GM12878 (cell line): ENCODE measurements around the gene SLC11A2. TPM values are rescaled to one million over a fixed set of nuclear protein-coding genes. Genes with fewer than 3 reads are reported as not detected.

Experiments used
- ATAC-seq: fragments of 200-7000 bp; cut with Tn5 transposase; 3 replicates; pipeline ENCODE4 v1.9.1; 2020; ENCODE audit warnings: mild to moderate bottlenecking, moderate library complexity
- BruUV-seq: library from RNA; stranded (reverse); fragments of 400-500 nt; replicated peaks from 2 replicates; lab custom pipeline; 2021; lab: Mats Ljungman, UMichigan
- CTCF ChIA-PET: fragments of 300-600 bp; sonication (Branson Sonifier 250); formaldehyde crosslinking; extraction: SDS; loops from one replicate; lab custom pipeline; 2021; ENCODE audit warnings: inconsistent platforms; lab: Yijun Ruan, JAX
- POLR2A ChIA-PET: fragments of 350-600 bp; formaldehyde crosslinking; extraction: SDS; loops from one replicate; lab custom pipeline; 2021; ENCODE audit warnings: inconsistent platforms; lab: Charles Lee
- RAD21 ChIA-PET: fragments of 300-600 bp; sonication (Branson Sonifier 250); formaldehyde crosslinking; loops from one replicate; lab custom pipeline; 2023; ENCODE audit warnings: antibody characterized with exemption; ENCODE audit not compliant: unreplicated experiment; lab: Charles Lee
- SMC1A ChIA-PET: fragments of 300-600 bp; sonication (Branson Sonifier 250); formaldehyde crosslinking; loops from one replicate; lab custom pipeline; 2023; ENCODE audit not compliant: unreplicated experiment, uncharacterized antibody; lab: Charles Lee
- DNase-seq: peaks from one replicate; pipeline ENCODE4 v3.0.0-alpha.2; 2011; ENCODE audit warnings: low read depth, low spot score
- FAIRE-seq: peaks from 3 replicates; lab custom pipeline; 2011; peaks lifted over from hg19 to GRCh38; lab: Jason Lieb, UNC
- H2AFZ ChIP-seq: 2 replicates; pipeline ENCODE4 v1.6.0; 2011; ENCODE audit warnings: low read depth, low read length, control low read depth; ENCODE audit not compliant: control insufficient read depth
- H3K27ac ChIP-seq: 2 replicates; pipeline ENCODE4 v1.5.1; 2011; ENCODE audit warnings: control low read depth; ENCODE audit not compliant: control insufficient read depth, insufficient read depth
- H3K27me3 ChIP-seq, 2 experiments: replicated peaks in 1 of 2; 2 replicates each; pipeline versions ENCODE4 v1.6.0 to v1.6.1; 2011; ENCODE audit warnings: low read length in 1 of 2; ENCODE audit not compliant: control insufficient read depth in 2 of 2, insufficient read depth in 2 of 2
- H3K36me3 ChIP-seq, 2 experiments: 2 replicates each; pipeline ENCODE4 v1.5.1; 2011; ENCODE audit warnings: low read length in 1 of 2; ENCODE audit not compliant: control insufficient read depth in 2 of 2, insufficient read depth in 2 of 2
- H3K4me1 ChIP-seq: 2 replicates; pipeline ENCODE4 v1.6.1; 2011; ENCODE audit warnings: mild to moderate bottlenecking, low read length, moderate library complexity, mixed read lengths; ENCODE audit not compliant: control insufficient read depth, insufficient read depth
- H3K4me2 ChIP-seq: 2 replicates; pipeline ENCODE4 v1.6.0; 2011; ENCODE audit warnings: control low read depth; ENCODE audit not compliant: control insufficient read depth, insufficient read depth
- H3K4me3 ChIP-seq: fragments of 200-600 bp; sonication (generic); 2 replicates; pipeline ENCODE4 v1.5.1; 2016
- H3K79me2 ChIP-seq: 2 replicates; pipeline ENCODE4 v1.6.0; 2011; ENCODE audit warnings: low read length; ENCODE audit not compliant: control insufficient read depth, insufficient read depth
- H3K9ac ChIP-seq: 2 replicates; pipeline ENCODE4 v1.8.0; 2011; ENCODE audit warnings: low read length, control low read depth, mixed read lengths; ENCODE audit not compliant: control insufficient read depth, insufficient read depth
- H3K9me3 ChIP-seq: replicated peaks from 3 replicates; pipeline ENCODE4 v1.5.1; 2011; ENCODE audit warnings: mild to moderate bottlenecking, low read length; ENCODE audit not compliant: control insufficient read depth, insufficient read depth
- H4K20me1 ChIP-seq: 2 replicates; pipeline ENCODE4 v1.6.0; 2011; ENCODE audit not compliant: control insufficient read depth, insufficient read depth
- CREM ChIP-seq: IDR thresholded peaks from 2 replicates; pipeline ENCODE4 v1.6.1; 2014; ENCODE audit warnings: antibody characterized with exemption, low read depth
- KLF5 ChIP-seq: fragments of 450-650 bp; IDR thresholded peaks from 2 replicates; pipeline ENCODE4 v1.6.1; 2014; ENCODE audit warnings: mild to moderate bottlenecking; ENCODE audit not compliant: partially characterized antibody
- PAX8 ChIP-seq: fragments of 450-650 bp; IDR thresholded peaks from 2 replicates; pipeline ENCODE4 v1.6.1; 2017; ENCODE audit warnings: mild to moderate bottlenecking, moderate library complexity
- RCOR1 ChIP-seq: conservative IDR thresholded peaks from 2 replicates; pipeline ENCODE4 v1.6.1; 2012; ENCODE audit warnings: low read depth, low read length, improper control_type of control experiment
- SMARCA5 ChIP-seq: fragments of 450-650 bp; IDR thresholded peaks from 2 replicates; pipeline ENCODE4 v1.6.1; 2017; ENCODE audit warnings: mild to moderate bottlenecking
- SP1 ChIP-seq: IDR thresholded peaks from one replicate; pipeline ENCODE4 v1.6.1; 2011; ENCODE audit warnings: low read depth, low read length
- WGBS: methylation state at CpG from one replicate; pipeline ENCODE4 v1.1.6; 2016; ENCODE audit warnings: low lambda C conversion rate; ENCODE audit not compliant: insufficient replicate concordance, insufficient coverage; ENCODE audit errors: missing lambda C conversion rate; 5-methylcytosine and 5-hydroxymethylcytosine counted together
- in situ Hi-C: fragments of 300-500 bp; cut with MboI; formaldehyde crosslinking; loops from 9 replicates; pipeline ENCODE4 v1.14.3; 2018; ENCODE audit warnings: mixed read lengths
- intact Hi-C: fragments of 100-400 bp; cut with micrococcal nuclease; formaldehyde crosslinking; loops from one replicate; pipeline ENCODE4 v1.14.2; 2022; ENCODE audit not compliant: unreplicated experiment
- polyA plus RNA-seq, 11 experiments: library from polyadenylated mRNA; depleted of rRNA in 4 of 11; unstranded in 6 of 11; stranded (reverse) in 5 of 11; fragments of >200 nt; fragmentation: Nextera tagmentation in 4 of 11; fragmentation: Illumina TruSeq in 1 of 11; extraction: Ambion mirVana in 4 of 11; extraction: Trizol in 1 of 11; gene quantifications; 1 replicate in 1 of 11; 2 replicates in 10 of 11; pipeline versions ENCODE4 v1.2.1 to v1.2.3, GENCODE V29; 2011 to 2016; ENCODE audit warnings: inconsistent platforms in 2 of 11, missing spikeins in 2 of 11, low read depth in 1 of 11
- total RNA-seq, 4 experiments: library from RNA; depleted of rRNA in 3 of 4; stranded (reverse); fragments of >200 nt in 3 of 4; fragmentation: Illumina TruSeq in 1 of 4; extraction: Trizol in 1 of 4; gene quantifications; 2 replicates each; pipeline versions ENCODE4 v1.2.1 to v1.2.3, GENCODE V29; 2013 to 2021
- TF ChIP-seq, protein P1 (sequence below): fragments of 450-650 bp; IDR thresholded peaks from 2 replicates; pipeline ENCODE4 v1.6.1; 2016; ENCODE audit warnings: mild to moderate bottlenecking, moderate library complexity, borderline replicate concordance
- TF ChIP-seq, protein P2 (sequence below): IDR thresholded peaks from 2 replicates; pipeline ENCODE4 v1.6.1; 2012; ENCODE audit warnings: improper control_type of control experiment, low read depth, low read length; ENCODE audit not compliant: insufficient replicate concordance

SLC11A2 gene
- total and polyA plus RNA-seq, 10 of the 15 experiments (the other 5 are each of a cell fraction or from before 2014, with no cell fraction given) = 6.2 to 29.4 (median 15.6) TPM

DNA sequence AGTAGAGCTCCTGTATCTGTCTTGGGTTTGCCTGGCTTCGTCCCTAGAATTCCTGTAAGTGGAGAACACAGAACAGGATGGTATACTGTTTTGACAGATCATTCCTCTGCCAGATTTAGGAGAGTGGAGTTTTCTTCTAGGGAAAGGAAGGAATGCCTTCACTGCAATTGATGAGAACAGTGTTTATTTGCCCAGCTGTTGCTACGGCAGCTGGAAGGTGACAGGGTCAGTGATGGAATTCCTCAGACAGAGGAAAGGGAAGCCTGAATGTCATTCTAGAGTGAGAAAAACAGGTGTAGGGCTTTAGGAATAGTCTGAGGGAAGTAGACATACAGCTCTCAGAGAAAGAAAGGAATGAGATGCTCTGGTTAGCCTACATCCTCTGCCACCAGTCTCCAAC is 45.5 kb upstream of the SLC11A2 start:
- no peaks in the 10 kb centered on the region for H3K4me1 ChIP-seq
- 91% methylated on average over 2 of the region's 2 CpGs for WGBS
- no peak overlapping the region for H3K4me2 ChIP-seq
- DNase-seq (no peak), ATAC-seq (no peak), FAIRE-seq (no peak)
- SMC1A ChIA-PET = no interaction called here
- no peak overlapping the region for H3K9ac ChIP-seq
- no peak overlapping the region for H3K27ac ChIP-seq
- CTCF ChIA-PET = no interaction called here
- H2AFZ ChIP-seq = no peak overlapping the region
- no TSS peak for BruUV-seq
- H3K9me3 ChIP-seq = no peaks in the 10 kb centered on the region
- no peaks in the 10 kb centered on the region for H3K79me2 ChIP-seq
- in situ Hi-C loops (no loop called here), intact Hi-C loops (no loop called here)
- TF ChIP-seq RCOR1 = no peak
- no peak for TF ChIP-seq CREM
- TF ChIP-seq, protein P1, sequence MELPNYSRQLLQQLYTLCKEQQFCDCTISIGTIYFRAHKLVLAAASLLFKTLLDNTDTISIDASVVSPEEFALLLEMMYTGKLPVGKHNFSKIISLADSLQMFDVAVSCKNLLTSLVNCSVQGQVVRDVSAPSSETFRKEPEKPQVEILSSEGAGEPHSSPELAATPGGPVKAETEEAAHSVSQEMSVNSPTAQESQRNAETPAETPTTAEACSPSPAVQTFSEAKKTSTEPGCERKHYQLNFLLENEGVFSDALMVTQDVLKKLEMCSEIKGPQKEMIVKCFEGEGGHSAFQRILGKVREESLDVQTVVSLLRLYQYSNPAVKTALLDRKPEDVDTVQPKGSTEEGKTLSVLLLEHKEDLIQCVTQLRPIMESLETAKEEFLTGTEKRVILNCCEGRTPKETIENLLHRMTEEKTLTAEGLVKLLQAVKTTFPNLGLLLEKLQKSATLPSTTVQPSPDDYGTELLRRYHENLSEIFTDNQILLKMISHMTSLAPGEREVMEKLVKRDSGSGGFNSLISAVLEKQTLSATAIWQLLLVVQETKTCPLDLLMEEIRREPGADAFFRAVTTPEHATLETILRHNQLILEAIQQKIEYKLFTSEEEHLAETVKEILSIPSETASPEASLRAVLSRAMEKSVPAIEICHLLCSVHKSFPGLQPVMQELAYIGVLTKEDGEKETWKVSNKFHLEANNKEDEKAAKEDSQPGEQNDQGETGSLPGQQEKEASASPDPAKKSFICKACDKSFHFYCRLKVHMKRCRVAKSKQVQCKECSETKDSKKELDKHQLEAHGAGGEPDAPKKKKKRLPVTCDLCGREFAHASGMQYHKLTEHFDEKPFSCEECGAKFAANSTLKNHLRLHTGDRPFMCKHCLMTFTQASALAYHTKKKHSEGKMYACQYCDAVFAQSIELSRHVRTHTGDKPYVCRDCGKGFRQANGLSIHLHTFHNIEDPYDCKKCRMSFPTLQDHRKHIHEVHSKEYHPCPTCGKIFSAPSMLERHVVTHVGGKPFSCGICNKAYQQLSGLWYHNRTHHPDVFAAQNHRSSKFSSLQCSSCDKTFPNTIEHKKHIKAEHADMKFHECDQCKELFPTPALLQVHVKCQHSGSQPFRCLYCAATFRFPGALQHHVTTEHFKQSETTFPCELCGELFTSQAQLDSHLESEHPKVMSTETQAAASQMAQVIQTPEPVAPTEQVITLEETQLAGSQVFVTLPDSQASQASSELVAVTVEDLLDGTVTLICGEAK = no peak
- no peak for TF ChIP-seq PAX8
- TF ChIP-seq SMARCA5 = no peak
- no peak for TF ChIP-seq SP1
- no peak for TF ChIP-seq KLF5
- TF ChIP-seq, protein P2, sequence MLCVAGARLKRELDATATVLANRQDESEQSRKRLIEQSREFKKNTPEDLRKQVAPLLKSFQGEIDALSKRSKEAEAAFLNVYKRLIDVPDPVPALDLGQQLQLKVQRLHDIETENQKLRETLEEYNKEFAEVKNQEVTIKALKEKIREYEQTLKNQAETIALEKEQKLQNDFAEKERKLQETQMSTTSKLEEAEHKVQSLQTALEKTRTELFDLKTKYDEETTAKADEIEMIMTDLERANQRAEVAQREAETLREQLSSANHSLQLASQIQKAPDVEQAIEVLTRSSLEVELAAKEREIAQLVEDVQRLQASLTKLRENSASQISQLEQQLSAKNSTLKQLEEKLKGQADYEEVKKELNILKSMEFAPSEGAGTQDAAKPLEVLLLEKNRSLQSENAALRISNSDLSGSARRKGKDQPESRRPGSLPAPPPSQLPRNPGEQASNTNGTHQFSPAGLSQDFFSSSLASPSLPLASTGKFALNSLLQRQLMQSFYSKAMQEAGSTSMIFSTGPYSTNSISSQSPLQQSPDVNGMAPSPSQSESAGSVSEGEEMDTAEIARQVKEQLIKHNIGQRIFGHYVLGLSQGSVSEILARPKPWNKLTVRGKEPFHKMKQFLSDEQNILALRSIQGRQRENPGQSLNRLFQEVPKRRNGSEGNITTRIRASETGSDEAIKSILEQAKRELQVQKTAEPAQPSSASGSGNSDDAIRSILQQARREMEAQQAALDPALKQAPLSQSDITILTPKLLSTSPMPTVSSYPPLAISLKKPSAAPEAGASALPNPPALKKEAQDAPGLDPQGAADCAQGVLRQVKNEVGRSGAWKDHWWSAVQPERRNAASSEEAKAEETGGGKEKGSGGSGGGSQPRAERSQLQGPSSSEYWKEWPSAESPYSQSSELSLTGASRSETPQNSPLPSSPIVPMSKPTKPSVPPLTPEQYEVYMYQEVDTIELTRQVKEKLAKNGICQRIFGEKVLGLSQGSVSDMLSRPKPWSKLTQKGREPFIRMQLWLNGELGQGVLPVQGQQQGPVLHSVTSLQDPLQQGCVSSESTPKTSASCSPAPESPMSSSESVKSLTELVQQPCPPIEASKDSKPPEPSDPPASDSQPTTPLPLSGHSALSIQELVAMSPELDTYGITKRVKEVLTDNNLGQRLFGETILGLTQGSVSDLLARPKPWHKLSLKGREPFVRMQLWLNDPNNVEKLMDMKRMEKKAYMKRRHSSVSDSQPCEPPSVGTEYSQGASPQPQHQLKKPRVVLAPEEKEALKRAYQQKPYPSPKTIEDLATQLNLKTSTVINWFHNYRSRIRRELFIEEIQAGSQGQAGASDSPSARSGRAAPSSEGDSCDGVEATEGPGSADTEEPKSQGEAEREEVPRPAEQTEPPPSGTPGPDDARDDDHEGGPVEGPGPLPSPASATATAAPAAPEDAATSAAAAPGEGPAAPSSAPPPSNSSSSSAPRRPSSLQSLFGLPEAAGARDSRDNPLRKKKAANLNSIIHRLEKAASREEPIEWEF = no peak
- H3K27me3 ChIP-seq = no peaks in the 10 kb centered on the region
- H4K20me1 ChIP-seq = no peaks in the 10 kb centered on the region
- peaks cover 2% of the 10 kb centered on the region in 2 experiments; a peak in 3 of 4 replicates for H3K36me3 ChIP-seq
- POLR2A ChIA-PET = interaction anchor here (0.6 to 0.7 kb wide), 2 partner anchors 146 to 155 kb away, joined by 4 to 5 read pairs; partner anchors contain the start of gene POU6F1
- RAD21 ChIA-PET = no interaction called here
- H3K4me3 ChIP-seq = no peak overlapping the region
